CD4-positive, alpha-beta T cell (primary cell): Measurements from ENCODE around the gene RPS18. TPM values are rescaled to one million over a fixed set of nuclear protein-coding genes. Genes with fewer than 3 reads are reported as not detected.
"Not testable (repeated sequence)": the region's sequence is repeated elsewhere in the genome, so short reads cannot be mapped to it uniquely, and the experiment has no call there.

Experiments
- ATAC-seq: fragments of 200-7000 bp; cut with Tn5 transposase; one replicate; pipeline ENCODE4 v1.10.0; 2022; ENCODE audit warnings: mild to moderate bottlenecking; ENCODE audit not compliant: poor library complexity
- CTCF ChIA-PET: fragments of 350-600 bp; sonication (Branson Sonifier 250); formaldehyde crosslinking; loops from one replicate; lab custom pipeline; 2021; ENCODE audit warnings: antibody characterized with exemption, inconsistent platforms; lab: Charles Lee
- POLR2A ChIA-PET: fragments of 350-600 bp; sonication (Branson Sonifier 250); formaldehyde crosslinking; loops from one replicate; lab custom pipeline; 2021; ENCODE audit warnings: antibody characterized with exemption, inconsistent platforms; lab: Charles Lee
- DNase-seq, 14 experiments: peaks; one replicate each; pipeline ENCODE4 v3.0.0-alpha.2; 2013 to 2020; ENCODE audit warnings: mixed read lengths in 2 of 14
- H3K27ac ChIP-seq, 2 donors: one replicate each; pipeline versions ENCODE4 v1.5.1 to v1.7.0; 2013; ENCODE audit warnings: low read length in 2 of 2, low read depth in 1 of 2, mild to moderate bottlenecking in 1 of 2
- H3K27me3 ChIP-seq, 2 experiments: 1 replicate in 1 of 2; 2 replicates in 1 of 2; pipeline versions ENCODE4 v1.6.1 to v1.7.0; 2013; ENCODE audit warnings: low read length in 2 of 2, control low read depth in 1 of 2, mild to moderate bottlenecking in 1 of 2, moderate library complexity in 1 of 2; ENCODE audit not compliant: insufficient read depth in 2 of 2, control insufficient read depth in 1 of 2
- H3K36me3 ChIP-seq: one replicate; pipeline ENCODE4 v1.6.1; 2013; ENCODE audit warnings: low read length, control low read depth; ENCODE audit not compliant: insufficient read depth
- H3K4me1 ChIP-seq: one replicate; pipeline ENCODE4 v1.6.1; 2013; ENCODE audit warnings: low read length, control low read depth; ENCODE audit not compliant: insufficient read depth
- H3K4me3 ChIP-seq: one replicate; pipeline ENCODE4 v1.5.1; 2013; ENCODE audit warnings: mild to moderate bottlenecking, low read length, moderate library complexity
- H3K9me3 ChIP-seq, 2 experiments: 1 replicate in 1 of 2; 2 replicates in 1 of 2; pipeline versions ENCODE4 v1.6.1 to v1.7.0; 2013; ENCODE audit warnings: low read length in 2 of 2, mild to moderate bottlenecking in 2 of 2, control low read depth in 1 of 2, moderate library complexity in 1 of 2; ENCODE audit not compliant: control insufficient read depth in 1 of 2, insufficient read depth in 1 of 2
- H3K27ac Mint-ChIP-seq: one replicate; pipeline ENCODE4 v1.8.0; 2020; ENCODE audit warnings: mixed read lengths
- H3K27me3 Mint-ChIP-seq: one replicate; pipeline ENCODE4 v1.8.0; 2021; ENCODE audit warnings: mixed read lengths
- H3K36me3 Mint-ChIP-seq: one replicate; pipeline ENCODE4 v1.8.0; 2021; ENCODE audit warnings: low read depth, mixed read lengths
- H3K4me1 Mint-ChIP-seq: one replicate; pipeline ENCODE4 v1.8.0; 2021; ENCODE audit warnings: low read depth, mixed read lengths
- H3K4me3 Mint-ChIP-seq: one replicate; pipeline ENCODE4 v1.8.0; 2020; ENCODE audit warnings: mild to moderate bottlenecking, mixed read lengths
- H3K9me3 Mint-ChIP-seq: one replicate; pipeline ENCODE4 v1.8.0; 2020; ENCODE audit warnings: mixed read lengths
- intact Hi-C, 2 experiments: fragments of 100-400 bp; cut with DNase I in 1 of 2; cut with micrococcal nuclease in 1 of 2; formaldehyde crosslinking; loops; one replicate each; pipeline versions ENCODE4 v1.15.1 to v1.9.0; 2023 to 2025; cut with DNase I, micrococcal nuclease
- total RNA-seq, 174 experiments: library from RNA in 2 of 174; stranded (reverse) in 2 of 174; gene quantifications; one replicate each; pipeline ENCODE4 v1.2.3 and lab custom pipeline; 2021 to 2026
- TF ChIP-seq, protein P1 (sequence below): fragments of 200-600 bp; IDR thresholded peaks from one replicate; pipeline ENCODE4 v1.8.0; 2022; ENCODE audit warnings: antibody characterized with exemption, mild to moderate bottlenecking

Gene RPS18
- total RNA-seq, 2 experiments from 2014 or later = 5,159 to 5,309 TPM

- Mint-ChIP-seq H3K4me1 (peaks cover 37% of the 10 kb centered on the region), H3K9me3 (no peaks in the 10 kb centered on the region), H3K27ac (no peak overlapping the region), H3K36me3 (peaks cover 30% of the 10 kb centered on the region), H3K4me3 (no peak overlapping the region), H3K27me3 (no peaks in the 10 kb centered on the region)
- no peak overlapping the region for H3K27ac ChIP-seq
- ATAC-seq (no peak), DNase-seq (no peak)
- ChIA-PET POLR2A (no interaction called here), CTCF (interaction anchor here (0.7 kb wide), 1 partner anchor 56 kb away, joined by 3 read pairs; no protein-coding TSS in a partner anchor)
- intact Hi-C loops = no loop called here
- TF ChIP-seq, protein P1, sequence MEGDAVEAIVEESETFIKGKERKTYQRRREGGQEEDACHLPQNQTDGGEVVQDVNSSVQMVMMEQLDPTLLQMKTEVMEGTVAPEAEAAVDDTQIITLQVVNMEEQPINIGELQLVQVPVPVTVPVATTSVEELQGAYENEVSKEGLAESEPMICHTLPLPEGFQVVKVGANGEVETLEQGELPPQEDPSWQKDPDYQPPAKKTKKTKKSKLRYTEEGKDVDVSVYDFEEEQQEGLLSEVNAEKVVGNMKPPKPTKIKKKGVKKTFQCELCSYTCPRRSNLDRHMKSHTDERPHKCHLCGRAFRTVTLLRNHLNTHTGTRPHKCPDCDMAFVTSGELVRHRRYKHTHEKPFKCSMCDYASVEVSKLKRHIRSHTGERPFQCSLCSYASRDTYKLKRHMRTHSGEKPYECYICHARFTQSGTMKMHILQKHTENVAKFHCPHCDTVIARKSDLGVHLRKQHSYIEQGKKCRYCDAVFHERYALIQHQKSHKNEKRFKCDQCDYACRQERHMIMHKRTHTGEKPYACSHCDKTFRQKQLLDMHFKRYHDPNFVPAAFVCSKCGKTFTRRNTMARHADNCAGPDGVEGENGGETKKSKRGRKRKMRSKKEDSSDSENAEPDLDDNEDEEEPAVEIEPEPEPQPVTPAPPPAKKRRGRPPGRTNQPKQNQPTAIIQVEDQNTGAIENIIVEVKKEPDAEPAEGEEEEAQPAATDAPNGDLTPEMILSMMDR = no peak
- peaks cover 32% of the 10 kb centered on the region for H3K4me1 ChIP-seq
- peaks cover 20% of the 10 kb centered on the region for H3K36me3 ChIP-seq
- no peaks in the 10 kb centered on the region for H3K9me3 ChIP-seq
- H3K4me3 ChIP-seq = no peak overlapping the region
- H3K27me3 ChIP-seq = no peaks in the 10 kb centered on the region
Observed at GRCh38 chr6:33252759-33253158, 19.1 kb upstream of the RPS18 start.

GRCh38 chr6:33254591-33254990, 17.3 kb upstream of the RPS18 start:
- POLR2A ChIA-PET = no interaction called here
- intact Hi-C loops = no loop called here
- H3K36me3 Mint-ChIP-seq = peaks cover 38% of the 10 kb centered on the region

DNA sequence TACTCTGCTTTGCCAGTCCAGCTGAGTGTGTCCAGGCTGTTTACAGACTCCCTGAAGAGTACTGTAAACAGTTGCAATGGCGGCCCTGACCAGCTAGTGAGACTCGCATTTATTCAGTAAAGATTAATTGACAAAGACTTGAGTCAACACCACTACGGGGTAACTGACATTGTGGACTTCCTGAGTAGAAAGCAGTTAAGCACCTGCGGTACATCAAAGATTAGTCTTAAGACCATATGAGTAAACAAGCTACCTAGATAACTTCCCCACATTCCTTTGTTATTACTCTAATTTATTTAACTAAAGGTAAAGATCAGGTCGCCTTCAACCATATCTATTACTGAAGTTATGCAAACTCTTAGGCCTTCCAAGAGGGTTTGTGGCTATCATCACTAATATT, 12.8 kb upstream of the RPS18 start:
- Histone ChIP-seq H3K4me3 (no peak overlapping the region), H3K4me1 (no peaks in the 10 kb centered on the region), H3K27ac (no peak overlapping the region), H3K27me3 (no peaks in the 10 kb centered on the region), H3K36me3 (peaks cover 47% of the 10 kb centered on the region), H3K9me3 (no peaks in the 10 kb centered on the region)
- TF ChIP-seq, protein P1 = no peak
- Mint-ChIP-seq H3K27ac (no peak overlapping the region), H3K36me3 (peaks cover 60% of the 10 kb centered on the region), H3K27me3 (no peaks in the 10 kb centered on the region), H3K4me1 (no peaks in the 10 kb centered on the region), H3K9me3 (no peaks in the 10 kb centered on the region), H3K4me3 (no peak overlapping the region)
- no peak for DNase-seq
- intact Hi-C loops = no loop called here
- POLR2A ChIA-PET = no interaction called here
- CTCF ChIA-PET = interaction anchor here (1.2 kb wide), 1 partner anchor 11 kb away, joined by 3 read pairs; no protein-coding TSS in a partner anchor
- ATAC-seq = no peak

More at GRCh38 chr6:33254591-33254990, 17.3 kb upstream of the RPS18 start:
- H3K27me3 Mint-ChIP-seq = no peaks in the 10 kb centered on the region
- H3K9me3 Mint-ChIP-seq = no peaks in the 10 kb centered on the region
- CTCF ChIA-PET = no interaction called here
- ATAC-seq = no peak
- H3K27ac Mint-ChIP-seq = no peak overlapping the region
- H3K4me3 ChIP-seq = no peak overlapping the region
- H3K36me3 ChIP-seq = peaks cover 24% of the 10 kb centered on the region
- H3K27me3 ChIP-seq = no peaks in the 10 kb centered on the region
- no peak for DNase-seq
- peaks cover 19% of the 10 kb centered on the region for H3K4me1 Mint-ChIP-seq
- no peak overlapping the region for H3K4me3 Mint-ChIP-seq
- H3K27ac ChIP-seq = no peak overlapping the region
- TF ChIP-seq, protein P1 = no peak
- H3K9me3 ChIP-seq = no peaks in the 10 kb centered on the region
- H3K4me1 ChIP-seq = peaks cover 17% of the 10 kb centered on the region

- CTCF ChIA-PET, H3K27me3 ChIP-seq, ATAC-seq, H3K27me3 Mint-ChIP-seq, H3K4me3 Mint-ChIP-seq, H3K9me3 Mint-ChIP-seq, H3K4me1 Mint-ChIP-seq, H3K27ac ChIP-seq, H3K4me1 ChIP-seq, H3K27ac Mint-ChIP-seq, DNase-seq, intact Hi-C loops, H3K9me3 ChIP-seq, H3K4me3 ChIP-seq: not testable (repeated sequence)
- peaks cover 76% of the 10 kb centered on the region for H3K36me3 ChIP-seq
- peaks cover 86% of the 10 kb centered on the region for H3K36me3 Mint-ChIP-seq
- POLR2A ChIA-PET = interaction anchor here (2.0 to 2.6 kb wide), 2 partner anchors 9 to 13 kb away, joined by 7 to 8 read pairs; partner anchors contain the start of genes RPS18 and VPS52
Observed at GRCh38 chr6:33262490-33262889, 9.4 kb upstream of the RPS18 start.
